Activated CD8-positive, alpha-beta T cell treated with anti-CD3 and anti-CD28 coated beads for 36 hours (primary cell): ENCODE results near the gene GLDC. TPM values are rescaled to one million over a fixed set of nuclear protein-coding genes. Genes with fewer than 3 reads are reported as not detected.

Experiments used
- ATAC-seq: fragments of 200-7000 bp; cut with Tn5 transposase; one replicate; pipeline ENCODE4 v1.10.0; 2021; ENCODE audit warnings: mild to moderate bottlenecking, moderate library complexity
- CTCF ChIA-PET: fragments of 350-600 bp; sonication (Branson Sonifier 250); formaldehyde crosslinking; loops from one replicate; lab custom pipeline; 2021; ENCODE audit warnings: antibody characterized with exemption; lab: Charles Lee
- POLR2A ChIA-PET: fragments of 350-600 bp; sonication (Branson Sonifier 250); formaldehyde crosslinking; loops from one replicate; lab custom pipeline; 2021; ENCODE audit warnings: antibody characterized with exemption; lab: Charles Lee
- DNase-seq: peaks from one replicate; pipeline ENCODE4 v3.0.0-alpha.2; 2020
- H3K27ac Mint-ChIP-seq: one replicate; pipeline ENCODE4 v1.8.0; 2021; ENCODE audit warnings: mild to moderate bottlenecking, mixed read lengths
- H3K27me3 Mint-ChIP-seq: one replicate; pipeline ENCODE4 v1.8.0; 2021; ENCODE audit warnings: mixed read lengths
- H3K36me3 Mint-ChIP-seq: one replicate; pipeline ENCODE4 v1.8.0; 2021; ENCODE audit warnings: low read depth, mixed read lengths
- H3K4me1 Mint-ChIP-seq: one replicate; pipeline ENCODE4 v1.8.0; 2021; ENCODE audit warnings: low read depth, mixed read lengths
- H3K4me3 Mint-ChIP-seq: one replicate; pipeline ENCODE4 v1.8.0; 2021; ENCODE audit warnings: mild to moderate bottlenecking, moderate library complexity, mixed read lengths
- H3K9me3 Mint-ChIP-seq: one replicate; pipeline ENCODE4 v1.8.0; 2021; ENCODE audit warnings: mixed read lengths
- intact Hi-C: fragments of 100-400 bp; cut with micrococcal nuclease; formaldehyde crosslinking; loops from one replicate; pipeline ENCODE4 v1.10.0; 2022
- total RNA-seq, 2 experiments: library from RNA; stranded (reverse); gene quantifications; one replicate each; pipeline ENCODE4 v1.2.3, GENCODE V29; 2021
- TF ChIP-seq, protein P1 (sequence below): fragments of 200-600 bp; IDR thresholded peaks from one replicate; pipeline ENCODE4 v1.8.0; 2022; ENCODE audit warnings: antibody characterized with exemption, mild to moderate bottlenecking

GLDC gene
- total RNA-seq, 2 experiments from 2014 or later = 0.63 to 1.3 TPM

DNA sequence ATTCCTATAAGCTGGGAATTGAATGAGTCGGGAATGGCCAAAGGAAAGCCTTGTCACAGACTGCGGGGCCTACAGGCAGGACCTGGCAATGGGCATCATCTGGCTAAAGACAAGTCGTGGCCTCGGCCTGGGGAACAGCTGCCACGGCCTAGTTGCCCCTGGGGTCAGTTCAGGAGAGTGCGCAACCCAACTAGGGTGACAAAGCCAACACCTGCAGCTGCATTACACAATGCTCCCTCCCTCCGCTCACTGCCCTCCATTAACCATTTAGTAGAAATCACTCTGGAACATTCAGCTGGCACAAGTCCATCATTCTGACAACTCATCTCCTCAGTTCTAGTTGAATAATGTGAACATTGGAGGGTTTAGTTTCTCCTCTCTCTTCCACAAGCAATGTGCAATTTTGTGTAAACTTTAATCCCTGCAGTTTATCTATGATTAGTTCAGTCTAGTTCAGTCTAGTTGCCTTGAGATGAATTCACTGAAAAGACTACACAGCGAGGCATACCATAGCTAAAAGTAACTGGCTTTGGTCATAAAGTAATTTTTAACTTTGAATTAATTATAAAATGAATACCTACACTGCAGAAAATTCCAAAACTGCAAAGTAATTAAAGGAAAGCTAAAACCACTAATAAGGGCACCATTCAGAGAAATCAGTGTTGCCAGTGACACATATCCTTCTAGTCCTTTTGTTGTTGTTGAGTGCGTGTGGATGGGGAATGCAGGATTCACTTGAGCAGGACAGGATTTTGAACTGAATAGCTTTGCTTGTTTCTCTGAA lies 5.1 kb downstream of the GLDC start:
- POLR2A ChIA-PET = interaction anchor here (1.3 kb wide), 1 partner anchor 40 kb away, joined by 3 read pairs; no protein-coding TSS in a partner anchor

DNA sequence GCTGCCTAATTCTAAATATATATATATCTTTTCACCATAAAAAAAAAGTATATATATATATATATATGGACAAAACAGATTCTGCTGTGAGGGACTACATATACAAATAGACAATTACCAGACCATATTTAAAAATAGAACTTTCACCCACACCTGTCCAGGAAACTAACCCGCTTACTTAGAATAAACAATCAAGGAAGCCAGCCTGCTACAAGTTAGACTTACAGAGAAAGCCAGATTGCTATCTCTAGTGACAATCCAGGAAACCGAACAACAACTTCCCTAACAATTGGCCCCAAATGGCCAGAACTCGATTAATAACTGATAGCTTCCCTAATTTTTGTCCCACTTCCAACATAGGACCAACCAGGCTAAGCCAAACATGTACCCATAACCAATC lies 5.9 kb downstream of the GLDC start:
- no peaks in the 10 kb centered on the region for H3K9me3 Mint-ChIP-seq
- no peak overlapping the region for H3K4me3 Mint-ChIP-seq
- no peaks in the 10 kb centered on the region for H3K36me3 Mint-ChIP-seq
- H3K27me3 Mint-ChIP-seq = peaks cover 47% of the 10 kb centered on the region
- H3K4me1 Mint-ChIP-seq = peaks cover 7% of the 10 kb centered on the region
- no peak for ATAC-seq
- intact Hi-C loops = no loop called here
- no peak for DNase-seq
- ChIA-PET POLR2A (interaction anchor here (1.3 kb wide), 1 partner anchor 41 kb away, joined by 3 read pairs; no protein-coding TSS in a partner anchor), CTCF (interaction anchor here (0.7 kb wide), 1 partner anchor 28 kb away, joined by 3 read pairs; no protein-coding TSS in a partner anchor)
- TF ChIP-seq, protein P1, sequence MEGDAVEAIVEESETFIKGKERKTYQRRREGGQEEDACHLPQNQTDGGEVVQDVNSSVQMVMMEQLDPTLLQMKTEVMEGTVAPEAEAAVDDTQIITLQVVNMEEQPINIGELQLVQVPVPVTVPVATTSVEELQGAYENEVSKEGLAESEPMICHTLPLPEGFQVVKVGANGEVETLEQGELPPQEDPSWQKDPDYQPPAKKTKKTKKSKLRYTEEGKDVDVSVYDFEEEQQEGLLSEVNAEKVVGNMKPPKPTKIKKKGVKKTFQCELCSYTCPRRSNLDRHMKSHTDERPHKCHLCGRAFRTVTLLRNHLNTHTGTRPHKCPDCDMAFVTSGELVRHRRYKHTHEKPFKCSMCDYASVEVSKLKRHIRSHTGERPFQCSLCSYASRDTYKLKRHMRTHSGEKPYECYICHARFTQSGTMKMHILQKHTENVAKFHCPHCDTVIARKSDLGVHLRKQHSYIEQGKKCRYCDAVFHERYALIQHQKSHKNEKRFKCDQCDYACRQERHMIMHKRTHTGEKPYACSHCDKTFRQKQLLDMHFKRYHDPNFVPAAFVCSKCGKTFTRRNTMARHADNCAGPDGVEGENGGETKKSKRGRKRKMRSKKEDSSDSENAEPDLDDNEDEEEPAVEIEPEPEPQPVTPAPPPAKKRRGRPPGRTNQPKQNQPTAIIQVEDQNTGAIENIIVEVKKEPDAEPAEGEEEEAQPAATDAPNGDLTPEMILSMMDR = no peak
- H3K27ac Mint-ChIP-seq = no peak overlapping the region

More for the DNA sequence above, 5.1 kb downstream of the GLDC start:
- TF ChIP-seq, protein P1 = no peak
- DNase-seq (no peak), ATAC-seq (no peak)
- Mint-ChIP-seq H3K36me3 (no peaks in the 10 kb centered on the region), H3K4me1 (peaks cover 11% of the 10 kb centered on the region), H3K27ac (no peak overlapping the region), H3K27me3 (peaks cover 52% of the 10 kb centered on the region), H3K4me3 (no peak overlapping the region), H3K9me3 (no peaks in the 10 kb centered on the region)
- intact Hi-C loops = no loop called here
- CTCF ChIA-PET = interaction anchor here (0.7 kb wide), 1 partner anchor 27 kb away, joined by 3 read pairs; no protein-coding TSS in a partner anchor

DNA sequence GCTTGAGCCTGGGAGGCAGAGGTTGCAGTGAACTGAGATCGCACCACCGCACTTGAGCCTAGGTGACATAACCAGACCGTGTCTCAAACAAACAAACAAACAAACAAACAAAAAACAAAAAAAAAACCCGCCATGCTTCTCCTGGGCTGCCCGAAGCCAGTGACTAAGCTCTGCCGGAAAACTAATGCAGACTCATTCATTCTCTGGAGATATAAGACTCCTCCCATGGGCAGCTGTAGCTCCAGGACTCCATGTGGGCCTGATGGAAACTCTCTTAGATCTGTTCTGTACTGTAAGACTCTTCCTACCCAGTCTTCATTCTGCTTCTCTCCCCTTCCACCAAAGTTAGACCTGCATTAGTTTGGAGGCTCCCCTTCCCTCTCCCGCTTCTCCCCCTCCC lies 11.1 kb downstream of the GLDC start:
- intact Hi-C loops = no loop called here

DNA sequence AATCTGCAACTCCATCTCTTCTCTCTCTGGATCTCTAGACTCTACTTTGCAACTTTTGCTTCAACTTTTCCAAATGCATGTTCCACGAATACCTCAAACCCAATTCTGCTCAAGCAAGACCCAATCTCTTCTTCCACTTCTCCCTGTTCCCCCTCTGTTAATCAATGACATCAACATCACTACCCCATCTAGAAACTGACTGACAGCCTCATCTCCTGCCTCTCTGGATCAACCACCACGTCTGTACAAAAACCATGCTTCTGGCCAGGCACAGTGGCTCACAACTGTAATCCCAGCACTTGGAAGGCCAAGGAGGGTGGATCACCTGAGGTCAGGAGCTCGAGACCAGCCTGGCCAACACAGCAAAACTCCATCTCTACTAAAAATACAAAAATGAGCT lies 12.2 kb downstream of the GLDC start:
- ChIA-PET CTCF (interaction anchor here (0.9 kb wide), 1 partner anchor 9 kb away, joined by 3 read pairs; no protein-coding TSS in a partner anchor), POLR2A (interaction anchor here (0.6 kb wide), 1 partner anchor 34 kb away, joined by 3 read pairs; no protein-coding TSS in a partner anchor)
- H3K4me1 Mint-ChIP-seq = no peaks in the 10 kb centered on the region
- TF ChIP-seq, protein P1 = no peak
- H3K4me3 Mint-ChIP-seq = no peak overlapping the region
- H3K9me3 Mint-ChIP-seq = no peaks in the 10 kb centered on the region
- no peak for DNase-seq
- no peaks in the 10 kb centered on the region for H3K36me3 Mint-ChIP-seq
- no peak for ATAC-seq
- peaks cover 5% of the 10 kb centered on the region for H3K27me3 Mint-ChIP-seq
- intact Hi-C loops = no loop called here
- no peak overlapping the region for H3K27ac Mint-ChIP-seq

More for the DNA sequence above, 11.1 kb downstream of the GLDC start:
- CTCF ChIA-PET = interaction anchor here (0.9 kb wide), 1 partner anchor 8 kb away, joined by 3 read pairs; no protein-coding TSS in a partner anchor
- Mint-ChIP-seq H3K36me3 (no peaks in the 10 kb centered on the region), H3K9me3 (no peaks in the 10 kb centered on the region), H3K27ac (no peak overlapping the region), H3K4me1 (no peaks in the 10 kb centered on the region), H3K4me3 (no peak overlapping the region), H3K27me3 (peaks cover 8% of the 10 kb centered on the region)
- TF ChIP-seq, protein P1 = no peak
- ATAC-seq = no peak
- POLR2A ChIA-PET = no interaction called here
- no peak for DNase-seq
